H9 (cell line): ENCODE data around the gene THBS1. TPM values are rescaled to one million over a fixed set of nuclear protein-coding genes. Genes with fewer than 3 reads are reported as not detected.

Experiments
- DNase-seq: peaks from one replicate; pipeline ENCODE4 v3.0.0-alpha.2; 2017
- H2AFZ ChIP-seq: one replicate; pipeline ENCODE4 v1.6.1; 2013; ENCODE audit warnings: mild to moderate bottlenecking, low read length, control low read depth, moderate library complexity
- H2AK5ac ChIP-seq: 2 replicates; pipeline ENCODE4 v1.6.1; 2013; ENCODE audit warnings: low read length, control low read depth, mixed read lengths; ENCODE audit not compliant: insufficient read length
- H2BK120ac ChIP-seq: one replicate; pipeline ENCODE4 v1.6.1; 2013; ENCODE audit warnings: low read depth, mild to moderate bottlenecking, low read length, control low read depth, inconsistent platforms; ENCODE audit not compliant: poor library complexity, severe bottlenecking
- H2BK12ac ChIP-seq: 2 replicates; pipeline ENCODE4 v1.6.1; 2013; ENCODE audit warnings: low read length, control low read depth, mixed read lengths, low read depth; ENCODE audit not compliant: insufficient read length
- H2BK15ac ChIP-seq: 2 replicates; pipeline ENCODE4 v1.6.1; 2013; ENCODE audit warnings: low read depth, low read length, control low read depth
- H2BK20ac ChIP-seq: one replicate; pipeline ENCODE4 v1.6.1; 2013; ENCODE audit warnings: low read depth, mild to moderate bottlenecking, low read length, control low read depth, inconsistent platforms; ENCODE audit not compliant: poor library complexity, severe bottlenecking
- H2BK5ac ChIP-seq: 2 replicates; pipeline ENCODE4 v1.6.1; 2013; ENCODE audit warnings: low read length, control low read depth, mixed read lengths; ENCODE audit not compliant: insufficient read length
- H3K14ac ChIP-seq: 2 replicates; pipeline ENCODE4 v1.6.1; 2013; ENCODE audit warnings: low read length, control low read depth; ENCODE audit not compliant: insufficient read depth
- H3K18ac ChIP-seq: 2 replicates; pipeline ENCODE4 v1.6.1; 2013; ENCODE audit warnings: low read depth, mild to moderate bottlenecking, mixed read lengths, low read length, control low read depth; ENCODE audit not compliant: insufficient read length
- H3K23ac ChIP-seq: 2 replicates; pipeline ENCODE4 v1.6.1; 2013; ENCODE audit warnings: low read length, control low read depth, mixed read lengths, low read depth; ENCODE audit not compliant: insufficient read length
- H3K23me2 ChIP-seq: 2 replicates; pipeline ENCODE4 v1.6.1; 2013; ENCODE audit warnings: low read depth, mild to moderate bottlenecking, mixed read lengths, low read length, control low read depth; ENCODE audit not compliant: insufficient read length, poor library complexity, severe bottlenecking
- H3K27ac ChIP-seq: 2 replicates; pipeline ENCODE4 v1.5.1; 2013; ENCODE audit warnings: low read length, control low read depth, mixed read lengths, low read depth; ENCODE audit not compliant: insufficient read length
- H3K27me3 ChIP-seq: 2 replicates; pipeline ENCODE4 v1.6.1; 2013; ENCODE audit warnings: low read length, control low read depth, inconsistent platforms; ENCODE audit not compliant: insufficient read depth
- H3K4ac ChIP-seq: 2 replicates; pipeline ENCODE4 v1.6.1; 2013; ENCODE audit warnings: low read depth, mild to moderate bottlenecking, control low read depth, inconsistent platforms, low read length, moderate library complexity
- H3K4me1 ChIP-seq: 2 replicates; pipeline ENCODE4 v1.6.1; 2013; ENCODE audit warnings: low read length, control low read depth, inconsistent platforms; ENCODE audit not compliant: insufficient read depth
- H3K4me2 ChIP-seq: 2 replicates; pipeline ENCODE4 v1.6.1; 2013; ENCODE audit warnings: low read length, control low read depth, mixed read lengths; ENCODE audit not compliant: insufficient read length, insufficient read depth
- H3K56ac ChIP-seq: 2 replicates; pipeline ENCODE4 v1.6.1; 2013; ENCODE audit warnings: low read depth, mild to moderate bottlenecking, mixed read lengths, low read length, control low read depth; ENCODE audit not compliant: insufficient read length
- H3K79me1 ChIP-seq: 2 replicates; pipeline ENCODE4 v1.6.1; 2013; ENCODE audit warnings: low read depth, mild to moderate bottlenecking, moderate library complexity, low read length, control low read depth, inconsistent platforms; ENCODE audit not compliant: insufficient read depth, poor library complexity, severe bottlenecking
- H3K79me2 ChIP-seq: 2 replicates; pipeline ENCODE4 v1.6.1; 2013; ENCODE audit warnings: low read length, control low read depth, inconsistent platforms; ENCODE audit not compliant: insufficient read depth
- H3K9ac ChIP-seq: 2 replicates; pipeline ENCODE4 v1.6.1; 2013; ENCODE audit warnings: low read length, control low read depth, mixed read lengths; ENCODE audit not compliant: insufficient read length; ENCODE audit errors: extremely low read depth
- H3K9me3 ChIP-seq: one replicate; pipeline ENCODE4 v1.6.1; 2013; ENCODE audit warnings: low read depth, low read length, inconsistent platforms; ENCODE audit not compliant: control insufficient read depth
- H3T11ph ChIP-seq: one replicate; pipeline ENCODE4 v1.6.1; 2013; ENCODE audit warnings: mild to moderate bottlenecking, low read length, control low read depth, inconsistent platforms
- H4K20me1 ChIP-seq: one replicate; pipeline ENCODE4 v1.6.1; 2013; ENCODE audit not compliant: control insufficient read depth, insufficient read length, insufficient read depth
- H4K5ac ChIP-seq: 2 replicates; pipeline ENCODE4 v1.6.1; 2013; ENCODE audit warnings: low read depth, mild to moderate bottlenecking, mixed read lengths, low read length, control low read depth; ENCODE audit not compliant: insufficient read length
- H4K8ac ChIP-seq: replicated peaks from 2 replicates; pipeline ENCODE4 v1.6.1; 2013; ENCODE audit warnings: low read length, control low read depth, mixed read lengths, low read depth; ENCODE audit not compliant: insufficient read length
- H4K91ac ChIP-seq: 2 replicates; pipeline ENCODE4 v1.6.1; 2013; ENCODE audit warnings: low read depth, mild to moderate bottlenecking, moderate library complexity, mixed read lengths, low read length, control low read depth; ENCODE audit not compliant: insufficient read length
- H3K27ac Mint-ChIP-seq, 3 experiments: 2 replicates in 2 of 3; 3 replicates in 1 of 3; pipeline ENCODE4 v1.8.0; 2020 to 2021; ENCODE audit warnings: mixed read lengths in 3 of 3, mild to moderate bottlenecking in 1 of 3, moderate library complexity in 1 of 3
- H3K27me3 Mint-ChIP-seq: 2 replicates; pipeline ENCODE4 v1.8.0; 2021; ENCODE audit warnings: low read depth, mild to moderate bottlenecking, moderate library complexity, mixed read lengths
- H3K36me3 Mint-ChIP-seq, 3 experiments: 2 replicates in 2 of 3; 3 replicates in 1 of 3; pipeline ENCODE4 v1.8.0; 2020 to 2021; ENCODE audit warnings: low read depth in 3 of 3, mixed read lengths in 3 of 3; ENCODE audit not compliant: insufficient read depth in 1 of 3
- H3K4me1 Mint-ChIP-seq, 2 experiments: 2 replicates each; pipeline ENCODE4 v1.8.0; 2020; ENCODE audit warnings: mixed read lengths in 2 of 2
- H3K4me3 Mint-ChIP-seq, 2 experiments: 2 replicates in 1 of 2; 3 replicates in 1 of 2; pipeline ENCODE4 v1.8.0; 2020 to 2021; ENCODE audit warnings: mild to moderate bottlenecking in 2 of 2, mixed read lengths in 2 of 2, moderate library complexity in 1 of 2
- H3K9me3 Mint-ChIP-seq, 2 experiments: 2 replicates in 1 of 2; 3 replicates in 1 of 2; pipeline ENCODE4 v1.8.0; 2020; ENCODE audit warnings: mild to moderate bottlenecking in 2 of 2, mixed read lengths in 2 of 2, moderate library complexity in 1 of 2
- WGBS: extraction: QIAGEN DNeasy Blood & Tissue Kit; methylation state at CpG from one replicate; pipeline ENCODE4 v1.1.7; 2013; ENCODE audit warnings: missing lambda C conversion rate, low lambda C conversion rate, mixed read lengths; ENCODE audit not compliant: insufficient read length; ENCODE audit errors: extremely low coverage; 5-methylcytosine and 5-hydroxymethylcytosine counted together
- total RNA-seq: library from RNA; stranded (reverse); gene quantifications from 2 replicates; pipeline ENCODE4 v1.2.1, GENCODE V29; 2021
- TF ChIP-seq, protein P1 (sequence below): fragments of 200-600 bp; sonication (generic); conservative IDR thresholded peaks from 3 replicates; pipeline ENCODE4 v1.8.0; 2021; ENCODE audit warnings: antibody characterized with exemption, mild to moderate bottlenecking

Gene THBS1
- total RNA-seq, 1 experiment from 2014 or later = 72.1 TPM

DNA sequence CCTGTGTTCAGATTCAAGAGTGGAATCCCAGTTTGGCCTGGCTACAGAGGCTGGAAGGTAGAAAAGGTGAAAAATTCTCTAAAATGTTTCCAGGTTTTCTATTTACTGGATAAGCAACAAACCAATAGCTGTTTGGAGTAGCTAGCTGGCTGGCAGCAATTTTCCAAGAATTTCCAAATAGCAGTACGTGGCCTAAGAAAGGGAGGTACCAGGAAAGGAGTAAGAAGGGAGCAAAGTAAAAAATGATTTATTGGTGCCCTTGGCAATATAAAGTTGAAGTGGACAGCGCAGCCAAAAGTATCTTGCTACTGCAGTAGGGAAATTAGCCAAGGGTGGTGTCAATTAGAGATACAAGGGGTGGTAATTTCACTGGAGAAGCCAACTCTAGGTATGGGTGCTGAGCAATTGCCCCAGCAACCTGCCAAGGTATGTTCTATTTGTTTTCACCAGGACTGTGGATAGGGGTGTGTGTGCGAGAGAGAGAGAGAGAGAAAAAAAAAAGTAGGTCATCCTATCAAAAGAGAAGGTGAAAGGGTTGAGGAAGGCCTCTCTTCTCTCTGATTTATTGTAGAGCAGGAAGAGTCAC lies 40.8 kb upstream of the THBS1 start:
- Histone ChIP-seq H3K18ac (no peak overlapping the region), H3K56ac (no peak overlapping the region), H2BK120ac (no peak overlapping the region), H3K79me2 (no peaks in the 10 kb centered on the region), H4K5ac (no peak overlapping the region), H4K20me1 (no peaks in the 10 kb centered on the region), H2BK5ac (no peak overlapping the region), H3K23ac (no peak overlapping the region), H4K8ac (no peak overlapping the region), H3K9me3 (no peaks in the 10 kb centered on the region), H3K27me3 (no peaks in the 10 kb centered on the region), H2BK20ac (no peak overlapping the region), H4K91ac (no peak overlapping the region), H2AFZ (no peak overlapping the region), H2BK12ac (no peak overlapping the region), H3K4ac (no peak overlapping the region), H3K4me2 (no peak overlapping the region), H3T11ph (no peak overlapping the region), H3K79me1 (no peaks in the 10 kb centered on the region), H3K27ac (no peak overlapping the region), H2AK5ac (no peak overlapping the region), H3K14ac (no peak overlapping the region), H2BK15ac (no peak overlapping the region), H3K23me2 (no peaks in the 10 kb centered on the region), H3K4me1 (no peaks in the 10 kb centered on the region), H3K9ac (no peak overlapping the region)
- no peak for DNase-seq
- Mint-ChIP-seq H3K4me1 (peaks cover 7% of the 10 kb centered on the region in 2 experiments), H3K9me3 (peaks cover 3 to 5% of the 10 kb centered on the region in 2 experiments; a peak in 3 of 5 replicates), H3K27ac (no peak overlapping the region), H3K4me3 (no peak overlapping the region), H3K27me3 (no peaks in the 10 kb centered on the region), H3K36me3 (no peaks in the 10 kb centered on the region; a peak in 1 of 7 replicates)
- no CpG with 5 or more reads among the region's 3 CpGs for WGBS
- TF ChIP-seq, protein P1, sequence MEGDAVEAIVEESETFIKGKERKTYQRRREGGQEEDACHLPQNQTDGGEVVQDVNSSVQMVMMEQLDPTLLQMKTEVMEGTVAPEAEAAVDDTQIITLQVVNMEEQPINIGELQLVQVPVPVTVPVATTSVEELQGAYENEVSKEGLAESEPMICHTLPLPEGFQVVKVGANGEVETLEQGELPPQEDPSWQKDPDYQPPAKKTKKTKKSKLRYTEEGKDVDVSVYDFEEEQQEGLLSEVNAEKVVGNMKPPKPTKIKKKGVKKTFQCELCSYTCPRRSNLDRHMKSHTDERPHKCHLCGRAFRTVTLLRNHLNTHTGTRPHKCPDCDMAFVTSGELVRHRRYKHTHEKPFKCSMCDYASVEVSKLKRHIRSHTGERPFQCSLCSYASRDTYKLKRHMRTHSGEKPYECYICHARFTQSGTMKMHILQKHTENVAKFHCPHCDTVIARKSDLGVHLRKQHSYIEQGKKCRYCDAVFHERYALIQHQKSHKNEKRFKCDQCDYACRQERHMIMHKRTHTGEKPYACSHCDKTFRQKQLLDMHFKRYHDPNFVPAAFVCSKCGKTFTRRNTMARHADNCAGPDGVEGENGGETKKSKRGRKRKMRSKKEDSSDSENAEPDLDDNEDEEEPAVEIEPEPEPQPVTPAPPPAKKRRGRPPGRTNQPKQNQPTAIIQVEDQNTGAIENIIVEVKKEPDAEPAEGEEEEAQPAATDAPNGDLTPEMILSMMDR = no peak
